GM12878 (cell line): ENCODE results near the gene CALHM3. TPM values are rescaled to one million over a fixed set of nuclear protein-coding genes. Genes with fewer than 3 reads are reported as not detected.

Source experiments
- ATAC-seq: fragments of 200-7000 bp; cut with Tn5 transposase; 3 replicates; pipeline ENCODE4 v1.9.1; 2020; ENCODE audit warnings: mild to moderate bottlenecking, moderate library complexity
- BruUV-seq: library from RNA; stranded (reverse); fragments of 400-500 nt; replicated peaks from 2 replicates; lab custom pipeline; 2021; lab: Mats Ljungman, UMichigan
- CTCF ChIA-PET: fragments of 300-600 bp; sonication (Branson Sonifier 250); formaldehyde crosslinking; extraction: SDS; loops from one replicate; lab custom pipeline; 2021; ENCODE audit warnings: inconsistent platforms; lab: Yijun Ruan, JAX
- POLR2A ChIA-PET: fragments of 350-600 bp; formaldehyde crosslinking; extraction: SDS; loops from one replicate; lab custom pipeline; 2021; ENCODE audit warnings: inconsistent platforms; lab: Charles Lee
- RAD21 ChIA-PET: fragments of 300-600 bp; sonication (Branson Sonifier 250); formaldehyde crosslinking; loops from one replicate; lab custom pipeline; 2023; ENCODE audit warnings: antibody characterized with exemption; ENCODE audit not compliant: unreplicated experiment; lab: Charles Lee
- SMC1A ChIA-PET: fragments of 300-600 bp; sonication (Branson Sonifier 250); formaldehyde crosslinking; loops from one replicate; lab custom pipeline; 2023; ENCODE audit not compliant: unreplicated experiment, uncharacterized antibody; lab: Charles Lee
- DNase-seq: peaks from one replicate; pipeline ENCODE4 v3.0.0-alpha.2; 2011; ENCODE audit warnings: low read depth, low spot score
- FAIRE-seq: peaks from 3 replicates; lab custom pipeline; 2011; peaks lifted over from hg19 to GRCh38; lab: Jason Lieb, UNC
- H2AFZ ChIP-seq: 2 replicates; pipeline ENCODE4 v1.6.0; 2011; ENCODE audit warnings: low read depth, low read length, control low read depth; ENCODE audit not compliant: control insufficient read depth
- H3K27ac ChIP-seq: 2 replicates; pipeline ENCODE4 v1.5.1; 2011; ENCODE audit warnings: control low read depth; ENCODE audit not compliant: control insufficient read depth, insufficient read depth
- H3K27me3 ChIP-seq, 2 experiments: replicated peaks in 1 of 2; 2 replicates each; pipeline versions ENCODE4 v1.6.0 to v1.6.1; 2011; ENCODE audit warnings: low read length in 1 of 2; ENCODE audit not compliant: control insufficient read depth in 2 of 2, insufficient read depth in 2 of 2
- H3K36me3 ChIP-seq, 2 experiments: 2 replicates each; pipeline ENCODE4 v1.5.1; 2011; ENCODE audit warnings: low read length in 1 of 2; ENCODE audit not compliant: control insufficient read depth in 2 of 2, insufficient read depth in 2 of 2
- H3K4me1 ChIP-seq: 2 replicates; pipeline ENCODE4 v1.6.1; 2011; ENCODE audit warnings: mild to moderate bottlenecking, low read length, moderate library complexity, mixed read lengths; ENCODE audit not compliant: control insufficient read depth, insufficient read depth
- H3K4me2 ChIP-seq: 2 replicates; pipeline ENCODE4 v1.6.0; 2011; ENCODE audit warnings: control low read depth; ENCODE audit not compliant: control insufficient read depth, insufficient read depth
- H3K4me3 ChIP-seq: fragments of 200-600 bp; sonication (generic); 2 replicates; pipeline ENCODE4 v1.5.1; 2016
- H3K79me2 ChIP-seq: 2 replicates; pipeline ENCODE4 v1.6.0; 2011; ENCODE audit warnings: low read length; ENCODE audit not compliant: control insufficient read depth, insufficient read depth
- H3K9ac ChIP-seq: 2 replicates; pipeline ENCODE4 v1.8.0; 2011; ENCODE audit warnings: low read length, control low read depth, mixed read lengths; ENCODE audit not compliant: control insufficient read depth, insufficient read depth
- H3K9me3 ChIP-seq: replicated peaks from 3 replicates; pipeline ENCODE4 v1.5.1; 2011; ENCODE audit warnings: mild to moderate bottlenecking, low read length; ENCODE audit not compliant: control insufficient read depth, insufficient read depth
- H4K20me1 ChIP-seq: 2 replicates; pipeline ENCODE4 v1.6.0; 2011; ENCODE audit not compliant: control insufficient read depth, insufficient read depth
- BACH1 ChIP-seq: fragments of 450-650 bp; IDR thresholded peaks from 2 replicates; pipeline ENCODE4 v1.6.1; 2017; ENCODE audit warnings: mild to moderate bottlenecking, borderline replicate concordance
- CBFB ChIP-seq: IDR thresholded peaks from 2 replicates; pipeline ENCODE4 v1.6.1; 2016; ENCODE audit warnings: antibody characterized with exemption, low read depth
- CEBPB ChIP-seq, 2 experiments: fragments of 150-350 bp in 1 of 2; IDR thresholded peaks; 2 replicates each; pipeline ENCODE4 v1.6.1; 2012 to 2014; ENCODE audit warnings: low read depth in 2 of 2, low read length in 2 of 2, borderline replicate concordance in 1 of 2, inconsistent platforms in 1 of 2
- IKZF2 ChIP-seq, 2 experiments: fragments of 450-650 bp; IDR thresholded peaks; 2 replicates each; pipeline ENCODE4 v1.6.1; 2017; ENCODE audit warnings: mild to moderate bottlenecking in 2 of 2, moderate library complexity in 2 of 2
- IRF4 ChIP-seq: IDR thresholded peaks from 2 replicates; pipeline ENCODE4 v1.6.1; 2011; ENCODE audit warnings: low read depth, low read length
- JUNB ChIP-seq: IDR thresholded peaks from 2 replicates; pipeline ENCODE4 v1.6.1; 2016; ENCODE audit warnings: antibody characterized with exemption, mild to moderate bottlenecking
- MEF2B ChIP-seq: fragments of 450-650 bp; IDR thresholded peaks from 2 replicates; pipeline ENCODE4 v1.6.1; 2018; ENCODE audit warnings: mild to moderate bottlenecking, moderate library complexity; ENCODE audit not compliant: partially characterized antibody, poor library complexity, severe bottlenecking
- MTA3 ChIP-seq: IDR thresholded peaks from 2 replicates; pipeline ENCODE4 v1.6.1; 2012; ENCODE audit warnings: low read length, inconsistent platforms, borderline replicate concordance
- PBX3 ChIP-seq: IDR thresholded peaks from 2 replicates; pipeline ENCODE4 v1.6.1; 2011; ENCODE audit warnings: mild to moderate bottlenecking, low read depth, low read length, moderate library complexity; ENCODE audit not compliant: insufficient replicate concordance
- YY1 ChIP-seq: IDR thresholded peaks from 2 replicates; pipeline ENCODE4 v1.6.1; 2011; ENCODE audit warnings: low read depth, mild to moderate bottlenecking, low read length
- WGBS: methylation state at CpG from one replicate; pipeline ENCODE4 v1.1.6; 2016; ENCODE audit warnings: low lambda C conversion rate; ENCODE audit not compliant: insufficient replicate concordance, insufficient coverage; ENCODE audit errors: missing lambda C conversion rate; 5-methylcytosine and 5-hydroxymethylcytosine counted together
- in situ Hi-C: fragments of 300-500 bp; cut with MboI; formaldehyde crosslinking; loops from 9 replicates; pipeline ENCODE4 v1.14.3; 2018; ENCODE audit warnings: mixed read lengths
- intact Hi-C: fragments of 100-400 bp; cut with micrococcal nuclease; formaldehyde crosslinking; loops from one replicate; pipeline ENCODE4 v1.14.2; 2022; ENCODE audit not compliant: unreplicated experiment
- polyA plus RNA-seq, 11 experiments: library from polyadenylated mRNA; depleted of rRNA in 4 of 11; unstranded in 6 of 11; stranded (reverse) in 5 of 11; fragments of >200 nt; fragmentation: Nextera tagmentation in 4 of 11; fragmentation: Illumina TruSeq in 1 of 11; extraction: Ambion mirVana in 4 of 11; extraction: Trizol in 1 of 11; gene quantifications; 1 replicate in 1 of 11; 2 replicates in 10 of 11; pipeline versions ENCODE4 v1.2.1 to v1.2.3, GENCODE V29; 2011 to 2016; ENCODE audit warnings: inconsistent platforms in 2 of 11, missing spikeins in 2 of 11, low read depth in 1 of 11
- total RNA-seq, 4 experiments: library from RNA; depleted of rRNA in 3 of 4; stranded (reverse); fragments of >200 nt in 3 of 4; fragmentation: Illumina TruSeq in 1 of 4; extraction: Trizol in 1 of 4; gene quantifications; 2 replicates each; pipeline versions ENCODE4 v1.2.1 to v1.2.3, GENCODE V29; 2013 to 2021
- TF ChIP-seq, protein P1 (sequence below), 3 experiments: IDR thresholded peaks in 2 of 3; conservative IDR thresholded peaks in 1 of 3; 2 replicates each; pipeline ENCODE4 v1.5.1; 2011; ENCODE audit warnings: low read depth in 3 of 3, low read length in 3 of 3, mild to moderate bottlenecking in 3 of 3, control low read depth in 2 of 3, moderate library complexity in 2 of 3, inconsistent platforms in 1 of 3, mixed read lengths in 1 of 3; ENCODE audit not compliant: control insufficient read depth in 2 of 3, insufficient read depth in 1 of 3; ENCODE audit errors: extremely low read depth in 1 of 3
- TF ChIP-seq, protein P2 (sequence below): fragments of 150-350 bp; IDR thresholded peaks from 2 replicates; pipeline ENCODE4 v1.6.1; 2014; ENCODE audit warnings: mild to moderate bottlenecking, low read depth, low read length
- TF ChIP-seq, protein P3 (sequence below): fragments of 450-650 bp; IDR thresholded peaks from 2 replicates; pipeline ENCODE4 v1.6.1; 2018; ENCODE audit warnings: borderline replicate concordance, mild to moderate bottlenecking; ENCODE audit not compliant: partially characterized antibody

The CALHM3 gene
- total and polyA plus RNA-seq, 10 of the 15 experiments (the other 5 are each of a cell fraction or from before 2014, with no cell fraction given), result 0.03 to 0.42 (median 0.11) TPM; not detected in 5

- H3K4me1 ChIP-seq, result 0 out of 2 replicates have a peak, but pooled peaks cover 2% of the 10 kb centered on the region
- peaks cover 34 to 48% of the 10 kb centered on the region in 2 experiments for H3K36me3 ChIP-seq
- H3K27me3 ChIP-seq, result no peaks in the 10 kb centered on the region
- FAIRE-seq (no peak), ATAC-seq (no peak; the same call in 2 of the 3 replicates), DNase-seq (no peak)
- no peak overlapping the region for H2AFZ ChIP-seq
- H3K4me2 ChIP-seq, result no peak overlapping the region
- RAD21 ChIA-PET, result interaction anchor here (1.0 to 2.5 kb wide), 3 partner anchors 32 to 40 kb away, joined by 3 to 7 read pairs (median 3); no protein-coding TSS in a partner anchor
- H3K9me3 ChIP-seq, result no peaks in the 10 kb centered on the region
- no peak overlapping the region for H3K27ac ChIP-seq
- TF ChIP-seq MEF2B, result no peak
- TF ChIP-seq CBFB, result no peak
- TF ChIP-seq CEBPB (IDR thresholded peaks at IDR 0.05; ENCODE audit: borderline replicate concordance in 1 of 2, low read depth in 2 of 2, low read length in 2 of 2), result no peak
- TF ChIP-seq, protein P1, sequence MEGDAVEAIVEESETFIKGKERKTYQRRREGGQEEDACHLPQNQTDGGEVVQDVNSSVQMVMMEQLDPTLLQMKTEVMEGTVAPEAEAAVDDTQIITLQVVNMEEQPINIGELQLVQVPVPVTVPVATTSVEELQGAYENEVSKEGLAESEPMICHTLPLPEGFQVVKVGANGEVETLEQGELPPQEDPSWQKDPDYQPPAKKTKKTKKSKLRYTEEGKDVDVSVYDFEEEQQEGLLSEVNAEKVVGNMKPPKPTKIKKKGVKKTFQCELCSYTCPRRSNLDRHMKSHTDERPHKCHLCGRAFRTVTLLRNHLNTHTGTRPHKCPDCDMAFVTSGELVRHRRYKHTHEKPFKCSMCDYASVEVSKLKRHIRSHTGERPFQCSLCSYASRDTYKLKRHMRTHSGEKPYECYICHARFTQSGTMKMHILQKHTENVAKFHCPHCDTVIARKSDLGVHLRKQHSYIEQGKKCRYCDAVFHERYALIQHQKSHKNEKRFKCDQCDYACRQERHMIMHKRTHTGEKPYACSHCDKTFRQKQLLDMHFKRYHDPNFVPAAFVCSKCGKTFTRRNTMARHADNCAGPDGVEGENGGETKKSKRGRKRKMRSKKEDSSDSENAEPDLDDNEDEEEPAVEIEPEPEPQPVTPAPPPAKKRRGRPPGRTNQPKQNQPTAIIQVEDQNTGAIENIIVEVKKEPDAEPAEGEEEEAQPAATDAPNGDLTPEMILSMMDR (IDR thresholded peaks at IDR 0.05 in 2 of 3, conservative IDR thresholded peaks at IDR 0.05 in 1 of 3; ENCODE audit: control insufficient read depth in 2 of 3, extremely low read depth in 1 of 3, insufficient read depth in 1 of 3, low read depth in 3 of 3, low read length in 3 of 3), result no peak
- no peak for TF ChIP-seq IRF4
- no peak for TF ChIP-seq BACH1
- TF ChIP-seq, protein P2, sequence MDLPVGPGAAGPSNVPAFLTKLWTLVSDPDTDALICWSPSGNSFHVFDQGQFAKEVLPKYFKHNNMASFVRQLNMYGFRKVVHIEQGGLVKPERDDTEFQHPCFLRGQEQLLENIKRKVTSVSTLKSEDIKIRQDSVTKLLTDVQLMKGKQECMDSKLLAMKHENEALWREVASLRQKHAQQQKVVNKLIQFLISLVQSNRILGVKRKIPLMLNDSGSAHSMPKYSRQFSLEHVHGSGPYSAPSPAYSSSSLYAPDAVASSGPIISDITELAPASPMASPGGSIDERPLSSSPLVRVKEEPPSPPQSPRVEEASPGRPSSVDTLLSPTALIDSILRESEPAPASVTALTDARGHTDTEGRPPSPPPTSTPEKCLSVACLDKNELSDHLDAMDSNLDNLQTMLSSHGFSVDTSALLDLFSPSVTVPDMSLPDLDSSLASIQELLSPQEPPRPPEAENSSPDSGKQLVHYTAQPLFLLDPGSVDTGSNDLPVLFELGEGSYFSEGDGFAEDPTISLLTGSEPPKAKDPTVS, result no peak
- no peak for TF ChIP-seq IKZF2 (IDR thresholded peaks at IDR 0.05)
- TF ChIP-seq MTA3, result no peak
- TF ChIP-seq, protein P3, sequence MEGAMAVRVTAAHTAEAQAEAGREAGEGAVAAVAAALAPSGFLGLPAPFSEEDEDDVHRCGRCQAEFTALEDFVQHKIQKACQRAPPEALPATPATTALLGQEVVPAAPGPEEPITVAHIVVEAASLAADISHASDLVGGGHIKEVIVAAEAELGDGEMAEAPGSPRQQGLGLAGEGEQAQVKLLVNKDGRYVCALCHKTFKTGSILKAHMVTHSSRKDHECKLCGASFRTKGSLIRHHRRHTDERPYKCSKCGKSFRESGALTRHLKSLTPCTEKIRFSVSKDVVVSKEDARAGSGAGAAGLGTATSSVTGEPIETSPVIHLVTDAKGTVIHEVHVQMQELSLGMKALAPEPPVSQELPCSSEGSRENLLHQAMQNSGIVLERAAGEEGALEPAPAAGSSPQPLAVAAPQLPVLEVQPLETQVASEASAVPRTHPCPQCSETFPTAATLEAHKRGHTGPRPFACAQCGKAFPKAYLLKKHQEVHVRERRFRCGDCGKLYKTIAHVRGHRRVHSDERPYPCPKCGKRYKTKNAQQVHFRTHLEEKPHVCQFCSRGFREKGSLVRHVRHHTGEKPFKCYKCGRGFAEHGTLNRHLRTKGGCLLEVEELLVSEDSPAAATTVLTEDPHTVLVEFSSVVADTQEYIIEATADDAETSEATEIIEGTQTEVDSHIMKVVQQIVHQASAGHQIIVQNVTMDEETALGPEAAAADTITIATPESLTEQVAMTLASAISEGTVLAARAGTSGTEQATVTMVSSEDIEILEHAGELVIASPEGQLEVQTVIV, result no peak
- no peak for TF ChIP-seq PBX3
- no peak for TF ChIP-seq JUNB
- TF ChIP-seq YY1, result no peak
- H3K79me2 ChIP-seq, result peaks cover 8% of the 10 kb centered on the region
- no peak overlapping the region for H3K4me3 ChIP-seq
- in situ Hi-C loops (no loop called here), intact Hi-C loops (no loop called here)
- BruUV-seq, result no TSS peak
- POLR2A ChIA-PET, result interaction anchor here (0.8 to 2.1 kb wide), 2 partner anchors 26 to 46 kb away, joined by 6 read pairs; no protein-coding TSS in a partner anchor
- CTCF ChIA-PET, result interaction anchor here (17.8 kb wide), 1 partner anchor 34 kb away, joined by 163 read pairs; the partner anchor contains the start of gene CALHM3
- H4K20me1 ChIP-seq, result no peaks in the 10 kb centered on the region; the same call in 1 of the 2 replicates
- no peak overlapping the region for H3K9ac ChIP-seq
- SMC1A ChIA-PET, result interaction anchor here (1.6 kb wide), 1 partner anchor 37 kb away, joined by 3 read pairs; no protein-coding TSS in a partner anchor
- 96% methylated on average over 10 of the region's 10 CpGs for WGBS
Measured at GRCh38 chr10:103444478-103444877, 34.6 kb downstream of the CALHM3 start.
